GM12873 (cell line): ENCODE measurements around the gene GALR2.

Experiments
- TF ChIP-seq, protein P1 (sequence below): IDR thresholded peaks from 2 replicates; pipeline ENCODE4 v1.5.1; 2012; ENCODE audit warnings: low read depth, mild to moderate bottlenecking, moderate library complexity, low read length, control low read depth; ENCODE audit not compliant: insufficient read depth; ENCODE audit errors: missing control alignments

GALR2 gene

DNA sequence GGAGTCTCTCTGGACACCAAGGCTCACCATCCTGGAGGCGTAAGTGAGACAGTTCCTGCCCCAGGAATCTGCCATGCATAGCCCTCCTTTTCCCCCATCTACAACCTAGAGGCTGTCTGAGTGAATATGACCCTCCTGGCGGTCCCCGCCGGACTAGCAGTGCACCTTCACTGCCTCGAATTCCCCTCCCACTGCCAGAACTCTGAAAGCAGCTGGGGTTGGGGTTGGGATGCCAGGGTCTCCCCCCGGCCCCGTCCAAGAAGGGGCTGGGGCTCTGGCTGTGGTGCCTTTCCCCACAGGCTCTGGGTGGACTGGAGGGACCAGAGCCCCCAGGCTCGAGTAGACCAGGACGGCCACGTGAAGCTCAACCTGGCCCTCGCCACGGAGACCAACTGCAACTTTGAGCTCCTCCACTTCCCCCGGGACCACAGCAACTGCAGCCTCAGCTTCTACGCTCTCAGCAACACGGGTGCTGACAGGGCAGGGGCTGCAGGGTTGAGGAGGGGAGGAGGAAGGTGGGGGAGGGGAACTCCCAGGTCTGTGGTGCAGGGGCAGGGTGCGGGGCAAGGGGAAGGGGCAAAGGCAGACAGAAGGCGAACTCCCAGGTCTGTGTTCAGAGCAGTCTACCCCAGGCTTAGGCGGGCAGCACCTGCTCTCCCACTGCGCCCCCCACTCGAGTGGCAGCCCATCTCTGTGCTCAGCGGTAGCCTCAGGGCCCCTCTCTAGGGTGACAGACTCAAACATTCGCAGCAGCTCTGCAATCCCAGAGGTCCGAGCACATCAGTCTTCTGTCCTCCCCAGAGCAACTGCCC is 5.6 kb downstream of the GALR2 start:
- TF ChIP-seq, protein P1, sequence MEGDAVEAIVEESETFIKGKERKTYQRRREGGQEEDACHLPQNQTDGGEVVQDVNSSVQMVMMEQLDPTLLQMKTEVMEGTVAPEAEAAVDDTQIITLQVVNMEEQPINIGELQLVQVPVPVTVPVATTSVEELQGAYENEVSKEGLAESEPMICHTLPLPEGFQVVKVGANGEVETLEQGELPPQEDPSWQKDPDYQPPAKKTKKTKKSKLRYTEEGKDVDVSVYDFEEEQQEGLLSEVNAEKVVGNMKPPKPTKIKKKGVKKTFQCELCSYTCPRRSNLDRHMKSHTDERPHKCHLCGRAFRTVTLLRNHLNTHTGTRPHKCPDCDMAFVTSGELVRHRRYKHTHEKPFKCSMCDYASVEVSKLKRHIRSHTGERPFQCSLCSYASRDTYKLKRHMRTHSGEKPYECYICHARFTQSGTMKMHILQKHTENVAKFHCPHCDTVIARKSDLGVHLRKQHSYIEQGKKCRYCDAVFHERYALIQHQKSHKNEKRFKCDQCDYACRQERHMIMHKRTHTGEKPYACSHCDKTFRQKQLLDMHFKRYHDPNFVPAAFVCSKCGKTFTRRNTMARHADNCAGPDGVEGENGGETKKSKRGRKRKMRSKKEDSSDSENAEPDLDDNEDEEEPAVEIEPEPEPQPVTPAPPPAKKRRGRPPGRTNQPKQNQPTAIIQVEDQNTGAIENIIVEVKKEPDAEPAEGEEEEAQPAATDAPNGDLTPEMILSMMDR = peak; percentile 27

GRCh38 chr17:76080768-76081287 is 6.2 kb downstream of the GALR2 start:
- TF ChIP-seq, protein P1 = no peak

- TF ChIP-seq, protein P1 = no peak
Observed at GRCh38 chr17:76081295-76082210, 7.0 kb downstream of the GALR2 start.

GRCh38 chr17:76082326-76083251 is 8.0 kb downstream of the GALR2 start:
- TF ChIP-seq, protein P1 = no peak

GRCh38 chr17:76083536-76084182 is 9.1 kb downstream of the GALR2 start:
- TF ChIP-seq, protein P1 = no peak

DNA sequence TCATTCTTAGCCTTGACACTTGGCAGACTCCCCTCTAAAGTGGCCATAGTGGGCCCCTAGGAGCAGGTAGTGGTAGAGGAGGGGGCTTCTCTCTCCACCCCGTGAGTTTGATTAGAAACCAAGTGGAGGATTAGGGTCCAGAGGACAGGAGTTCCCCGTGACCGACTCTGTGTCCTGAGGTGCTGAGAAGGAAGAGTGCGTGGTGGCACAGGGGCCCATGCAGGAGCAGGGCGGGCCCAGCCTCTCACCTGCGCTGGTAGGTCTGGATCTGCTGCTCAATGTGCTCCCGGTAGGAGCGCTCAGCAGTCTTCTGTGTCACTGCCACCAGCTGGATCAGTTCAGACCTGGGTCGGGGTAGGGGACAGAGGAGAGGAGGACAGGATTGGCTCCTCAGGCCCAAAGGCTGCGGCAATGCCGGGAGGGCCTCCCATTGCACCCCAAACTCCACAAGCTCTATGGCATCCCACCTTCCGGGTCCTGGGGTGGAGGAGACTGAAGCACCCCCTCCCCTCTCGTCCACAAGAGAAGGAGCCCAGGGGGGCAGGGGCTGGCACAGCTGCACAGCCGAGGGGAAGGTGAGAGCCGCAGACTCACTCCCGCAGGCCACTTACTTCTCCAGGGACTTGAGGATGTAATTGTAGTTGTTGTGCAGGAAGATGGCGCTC is 10.6 kb downstream of the GALR2 start:
- TF ChIP-seq, protein P1 = no peak
